ENCODE measurements around the gene DDC. TPM values are rescaled to one million over a fixed set of nuclear protein-coding genes. Genes with fewer than 3 reads are reported as not detected.

DDC gene
- total RNA-seq, 1 experiment from 2014 or later, result not detected

- no peak for DNase-seq (ENCODE audit: low read depth, low spot score)
- Histone ChIP-seq H3K4me1 (ENCODE audit: control insufficient read depth in 1 of 2, insufficient read depth in 2 of 2, low read length in 2 of 2) (no peaks in the 10 kb centered on the region), H3K9me2 (ENCODE audit: insufficient read depth) (no peaks in the 10 kb centered on the region), H2AFZ (ENCODE audit: low read depth, low read length, poor library complexity, severe bottlenecking) (no peak overlapping the region), H3K27ac (ENCODE audit: low read depth, low read length) (no peak overlapping the region), H3K4me3 (replicated peaks in 1 of 2; ENCODE audit: low read depth in 1 of 2, low read length in 2 of 2) (no peak overlapping the region), H3K36me3 (ENCODE audit: control insufficient read depth in 1 of 2, insufficient read depth in 2 of 2, low read length in 2 of 2) (no peaks in the 10 kb centered on the region), H3K27me3 (ENCODE audit: insufficient read depth, low read length) (peaks cover 8% of the 10 kb centered on the region; the same call in 1 of the 2 replicates), H4K20me1 (ENCODE audit: insufficient read depth) (no peaks in the 10 kb centered on the region), H3K9me3 (ENCODE audit: control insufficient read depth in 1 of 2, insufficient read depth in 1 of 2, low read depth in 1 of 2, low read length in 2 of 2) (no peaks in the 10 kb centered on the region), H3K4me2 (ENCODE audit: low read length) (no peak overlapping the region), H3K9ac (ENCODE audit: low read length) (no peak overlapping the region), H3K79me2 (ENCODE audit: insufficient read depth, low read length) (no peaks in the 10 kb centered on the region)
- ChIA-PET RAD21 (ENCODE audit: low non-redundant PET in 1 of 2, low total read pairs in 2 of 2, uncharacterized antibody in 2 of 2, unreplicated experiment in 2 of 2) (no interaction called here), CTCF (no interaction called here), POLR2A (no interaction called here)
- ATAC-seq, result no peak
- intact Hi-C loops (cut with micrococcal nuclease), result no loop called here
- TF ChIP-seq ZBTB33 (IDR thresholded peaks at IDR 0.05; ENCODE audit: extremely low read depth, insufficient replicate concordance, low read length) (no peak), EGR1 (IDR thresholded peaks at IDR 0.05; ENCODE audit: low read depth) (no peak), POLR2AphosphoS5 (IDR thresholded peaks at IDR 0.05; ENCODE audit: low read depth, low read length) (no peak), FOSL1 (IDR thresholded peaks at IDR 0.05; ENCODE audit: low read depth) (no peak), YY1 (IDR thresholded peaks at IDR 0.05; ENCODE audit: extremely low read depth, insufficient replicate concordance, low read depth, low read length) (no peak), CBX3 (IDR thresholded peaks at IDR 0.05; ENCODE audit: low read depth) (no peak), POLR2A (IDR thresholded peaks at IDR 0.05; ENCODE audit: borderline replicate concordance, extremely low read depth, insufficient read depth, insufficient read length) (no peak)
- TF ChIP-seq, protein P1, sequence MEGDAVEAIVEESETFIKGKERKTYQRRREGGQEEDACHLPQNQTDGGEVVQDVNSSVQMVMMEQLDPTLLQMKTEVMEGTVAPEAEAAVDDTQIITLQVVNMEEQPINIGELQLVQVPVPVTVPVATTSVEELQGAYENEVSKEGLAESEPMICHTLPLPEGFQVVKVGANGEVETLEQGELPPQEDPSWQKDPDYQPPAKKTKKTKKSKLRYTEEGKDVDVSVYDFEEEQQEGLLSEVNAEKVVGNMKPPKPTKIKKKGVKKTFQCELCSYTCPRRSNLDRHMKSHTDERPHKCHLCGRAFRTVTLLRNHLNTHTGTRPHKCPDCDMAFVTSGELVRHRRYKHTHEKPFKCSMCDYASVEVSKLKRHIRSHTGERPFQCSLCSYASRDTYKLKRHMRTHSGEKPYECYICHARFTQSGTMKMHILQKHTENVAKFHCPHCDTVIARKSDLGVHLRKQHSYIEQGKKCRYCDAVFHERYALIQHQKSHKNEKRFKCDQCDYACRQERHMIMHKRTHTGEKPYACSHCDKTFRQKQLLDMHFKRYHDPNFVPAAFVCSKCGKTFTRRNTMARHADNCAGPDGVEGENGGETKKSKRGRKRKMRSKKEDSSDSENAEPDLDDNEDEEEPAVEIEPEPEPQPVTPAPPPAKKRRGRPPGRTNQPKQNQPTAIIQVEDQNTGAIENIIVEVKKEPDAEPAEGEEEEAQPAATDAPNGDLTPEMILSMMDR (IDR thresholded peaks at IDR 0.05 in 2 of 3, conservative IDR thresholded peaks at IDR 0.05 in 1 of 3; ENCODE audit: borderline replicate concordance in 1 of 3, insufficient read depth in 1 of 3, low read depth in 2 of 3, low read length in 2 of 3), result no peak
- TF ChIP-seq, protein P2, sequence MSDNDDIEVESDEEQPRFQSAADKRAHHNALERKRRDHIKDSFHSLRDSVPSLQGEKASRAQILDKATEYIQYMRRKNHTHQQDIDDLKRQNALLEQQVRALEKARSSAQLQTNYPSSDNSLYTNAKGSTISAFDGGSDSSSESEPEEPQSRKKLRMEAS (IDR thresholded peaks at IDR 0.05), result no peak
- BruUV-seq (replicated peaks), result no TSS peak
These were observed 102.8 kb downstream of the DDC start for GRCh38 chr7:50462361-50462760.

Data from HCT116 (cell line).